ENCODE data around the gene MRPL36. TPM values are rescaled to one million over a fixed set of nuclear protein-coding genes. Genes with fewer than 3 reads are reported as not detected.

Gene MRPL36
- total RNA-seq, 3 donors from 2014 or later = 33.5 to 46.2 (median 41.6) TPM

DNA sequence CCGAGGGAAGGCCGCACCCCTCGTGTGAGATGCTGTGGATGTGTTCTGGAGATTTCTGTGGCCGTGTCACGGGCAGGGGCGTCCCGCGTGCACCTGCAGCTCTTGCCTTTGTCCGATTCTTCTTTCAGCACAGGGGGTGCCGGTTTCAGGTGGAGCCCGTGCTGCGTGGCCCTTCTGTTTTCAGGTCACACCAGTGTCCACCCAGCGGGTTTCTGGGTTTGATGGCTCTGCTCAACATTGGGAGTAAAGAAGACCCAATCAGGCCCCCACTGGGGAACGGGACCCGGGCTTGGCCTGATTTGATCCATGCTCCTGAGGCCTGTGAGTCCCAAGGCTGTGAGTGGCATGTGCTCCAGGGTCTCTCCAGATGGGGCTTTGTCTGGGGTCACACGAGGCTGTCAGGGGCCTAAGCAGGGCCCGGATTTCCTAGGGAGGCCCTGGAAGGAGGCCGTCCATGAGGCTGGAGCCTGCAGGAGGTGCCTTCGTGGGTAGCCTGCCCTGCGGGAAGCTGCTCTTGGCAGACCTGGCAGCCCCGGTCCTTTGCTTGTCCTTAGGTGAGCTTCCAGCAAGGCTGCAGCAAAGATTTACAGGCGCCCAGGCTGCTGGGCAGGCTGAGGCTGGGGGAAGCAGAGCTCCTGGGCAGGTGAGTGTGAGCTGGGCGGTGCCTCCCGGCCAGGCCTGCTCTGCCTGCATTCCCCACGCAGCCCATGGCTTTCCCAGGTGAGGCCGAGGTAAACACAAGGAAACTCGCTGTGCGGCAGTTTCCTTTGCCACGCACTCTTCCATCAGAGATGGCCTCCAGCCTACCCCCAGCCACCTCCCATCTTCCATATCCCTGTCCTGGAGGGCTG lies 12.8 kb downstream of the MRPL36 start:
- peak in 1 of 2 donors; percentile 42 for DNase-seq (ENCODE audit: low spot score in 2 of 2)

DNA sequence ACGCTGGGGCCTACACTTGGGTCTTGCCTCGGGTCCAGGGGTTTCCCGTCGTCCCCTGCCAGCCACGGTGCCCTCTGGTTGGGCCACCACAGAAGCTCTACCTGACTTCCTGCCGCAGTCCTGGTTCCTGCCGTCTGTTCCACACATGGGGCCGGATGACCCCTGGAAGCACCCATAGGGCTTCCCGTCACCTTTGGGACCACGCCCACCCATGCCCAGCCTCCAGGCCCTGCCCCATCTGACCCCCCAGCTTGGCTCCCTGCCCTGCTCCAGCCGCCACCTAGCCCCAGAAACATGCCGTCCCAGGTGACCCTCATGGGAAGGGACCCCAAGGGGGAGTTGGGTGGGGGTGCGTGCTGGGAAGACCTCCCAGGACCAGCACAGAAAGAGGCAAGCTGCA lies 13.7 kb downstream of the MRPL36 start:
- H3K4me3 ChIP-seq = no peak overlapping the region
- H3K27me3 ChIP-seq = no peaks in the 10 kb centered on the region
- no peak overlapping the region for H3K27ac ChIP-seq
- intact Hi-C loops (cut with DNase I; ENCODE audit: low total_unique reads) = no loop called here
- TF ChIP-seq POLR2AphosphoS5 (IDR thresholded peaks at IDR 0.05) = no peak
- H3K36me3 ChIP-seq = no peaks in the 10 kb centered on the region
- H3K4me1 ChIP-seq = no peaks in the 10 kb centered on the region
- no peak for DNase-seq (ENCODE audit: low spot score in 2 of 2)
- H3K9me3 ChIP-seq = no peaks in the 10 kb centered on the region

More for the DNA sequence above, 12.8 kb downstream of the MRPL36 start:
- Histone ChIP-seq H3K27me3 (no peaks in the 10 kb centered on the region), H3K4me3 (no peak overlapping the region), H3K27ac (no peak overlapping the region), H3K9me3 (no peaks in the 10 kb centered on the region), H3K4me1 (no peaks in the 10 kb centered on the region), H3K36me3 (no peaks in the 10 kb centered on the region)
- intact Hi-C loops (cut with DNase I; ENCODE audit: low total_unique reads) = no loop called here
- no peak for TF ChIP-seq POLR2AphosphoS5 (IDR thresholded peaks at IDR 0.05)
- TF ChIP-seq, protein P1, sequence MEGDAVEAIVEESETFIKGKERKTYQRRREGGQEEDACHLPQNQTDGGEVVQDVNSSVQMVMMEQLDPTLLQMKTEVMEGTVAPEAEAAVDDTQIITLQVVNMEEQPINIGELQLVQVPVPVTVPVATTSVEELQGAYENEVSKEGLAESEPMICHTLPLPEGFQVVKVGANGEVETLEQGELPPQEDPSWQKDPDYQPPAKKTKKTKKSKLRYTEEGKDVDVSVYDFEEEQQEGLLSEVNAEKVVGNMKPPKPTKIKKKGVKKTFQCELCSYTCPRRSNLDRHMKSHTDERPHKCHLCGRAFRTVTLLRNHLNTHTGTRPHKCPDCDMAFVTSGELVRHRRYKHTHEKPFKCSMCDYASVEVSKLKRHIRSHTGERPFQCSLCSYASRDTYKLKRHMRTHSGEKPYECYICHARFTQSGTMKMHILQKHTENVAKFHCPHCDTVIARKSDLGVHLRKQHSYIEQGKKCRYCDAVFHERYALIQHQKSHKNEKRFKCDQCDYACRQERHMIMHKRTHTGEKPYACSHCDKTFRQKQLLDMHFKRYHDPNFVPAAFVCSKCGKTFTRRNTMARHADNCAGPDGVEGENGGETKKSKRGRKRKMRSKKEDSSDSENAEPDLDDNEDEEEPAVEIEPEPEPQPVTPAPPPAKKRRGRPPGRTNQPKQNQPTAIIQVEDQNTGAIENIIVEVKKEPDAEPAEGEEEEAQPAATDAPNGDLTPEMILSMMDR (IDR thresholded peaks at IDR 0.05) = no peak
- TF ChIP-seq POLR2A (IDR thresholded peaks at IDR 0.05) = no peak

DNA sequence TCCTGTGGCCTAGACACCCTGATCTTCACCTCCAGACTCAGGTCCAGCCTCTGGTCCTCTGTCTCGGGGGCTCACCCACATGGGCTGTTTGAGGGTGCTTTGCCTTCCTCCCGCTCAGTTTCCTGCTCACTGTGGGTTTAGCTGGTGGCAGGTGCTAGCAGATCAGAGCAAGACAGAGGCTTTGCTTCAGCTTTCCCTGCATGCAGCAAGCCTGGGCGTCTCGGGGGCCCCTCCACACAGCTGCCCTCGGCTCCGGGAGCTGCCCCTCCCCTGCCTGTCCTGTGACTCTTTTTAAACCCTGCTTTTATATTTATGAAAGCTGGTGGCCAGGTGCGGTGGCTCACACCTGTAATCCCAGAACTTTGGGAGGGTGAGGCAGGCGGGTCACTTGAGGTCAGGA lies 14.6 kb downstream of the MRPL36 start:
- Histone ChIP-seq H3K4me3 (no peak overlapping the region), H3K4me1 (no peaks in the 10 kb centered on the region), H3K36me3 (no peaks in the 10 kb centered on the region), H3K27me3 (no peaks in the 10 kb centered on the region), H3K9me3 (no peaks in the 10 kb centered on the region), H3K27ac (no peak overlapping the region)
- no peak for DNase-seq (ENCODE audit: low spot score in 2 of 2)
- intact Hi-C loops (cut with DNase I; ENCODE audit: low total_unique reads) = no loop called here
- TF ChIP-seq POLR2A (IDR thresholded peaks at IDR 0.05) (no peak), POLR2AphosphoS5 (IDR thresholded peaks at IDR 0.05) (no peak)
- TF ChIP-seq, protein P1 (IDR thresholded peaks at IDR 0.05) = no peak

DNA sequence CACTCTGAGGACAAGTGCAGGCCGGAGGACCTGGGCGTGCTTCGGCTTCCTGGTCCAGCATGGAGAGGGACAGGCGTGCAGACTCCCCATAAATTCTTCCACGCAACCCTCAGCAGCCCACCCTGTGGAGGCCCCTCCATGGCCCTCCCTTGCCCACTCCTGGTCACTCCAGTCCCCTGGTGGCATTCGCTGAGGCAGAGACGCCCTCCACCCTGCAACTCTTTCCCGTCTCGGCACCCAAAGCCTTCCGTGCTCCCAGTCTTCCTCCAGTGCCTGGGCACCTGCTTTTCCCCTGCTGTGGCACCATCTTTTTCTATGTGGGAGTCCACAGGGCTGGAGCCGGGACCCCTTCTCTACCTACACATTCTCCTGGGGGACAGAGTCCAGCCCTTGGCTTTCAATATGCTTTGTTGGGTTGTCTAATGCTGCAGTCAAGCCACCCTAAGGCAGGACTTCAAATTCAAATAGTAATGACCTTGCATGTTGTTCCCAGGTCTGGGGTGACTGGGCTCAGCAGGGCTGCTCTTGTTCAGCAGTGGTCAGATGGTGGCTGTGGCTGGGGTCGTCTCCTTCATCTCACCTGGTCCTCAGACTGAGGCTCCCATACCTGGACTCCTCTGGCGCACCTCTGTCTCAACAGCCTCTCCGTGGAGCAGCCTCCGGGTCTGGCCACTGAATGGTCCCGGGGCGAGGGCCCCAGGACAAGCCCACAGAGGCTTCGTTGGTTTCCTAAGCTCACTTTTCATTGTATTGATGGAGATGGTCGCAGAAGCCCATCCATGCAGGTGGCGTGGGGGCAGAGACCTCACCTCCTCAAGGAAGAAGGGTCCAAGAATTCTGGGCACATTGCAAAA lies 15.2 kb downstream of the MRPL36 start:
- H3K4me3 ChIP-seq = no peak overlapping the region
- TF ChIP-seq POLR2AphosphoS5 (IDR thresholded peaks at IDR 0.05) = no peak
- TF ChIP-seq, protein P1 (IDR thresholded peaks at IDR 0.05) = no peak
- no peak for TF ChIP-seq POLR2A (IDR thresholded peaks at IDR 0.05)
- no peaks in the 10 kb centered on the region for H3K4me1 ChIP-seq
- H3K27me3 ChIP-seq = no peaks in the 10 kb centered on the region
- intact Hi-C loops (cut with DNase I; ENCODE audit: low total_unique reads) = no loop called here
- no peak overlapping the region for H3K27ac ChIP-seq
- H3K9me3 ChIP-seq = no peaks in the 10 kb centered on the region
- DNase-seq (ENCODE audit: low spot score in 2 of 2) = no peak
- H3K36me3 ChIP-seq = no peaks in the 10 kb centered on the region

DNA sequence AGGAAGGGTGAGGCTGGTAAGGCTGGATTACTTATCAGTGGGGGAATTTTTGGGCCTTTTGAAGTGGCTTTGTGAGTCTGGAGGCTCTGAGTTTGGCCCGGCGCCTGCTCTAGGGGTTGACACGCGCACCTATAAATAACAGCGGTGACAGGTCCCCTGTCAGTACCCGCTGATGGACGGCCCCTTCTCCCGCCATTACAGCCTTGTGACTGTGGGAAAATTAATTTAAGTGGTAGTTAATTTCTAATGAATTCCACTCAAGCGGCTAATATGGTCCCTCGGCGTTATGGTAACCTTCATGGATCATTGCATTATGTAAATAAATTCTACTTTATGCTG lies 16.5 kb downstream of the MRPL36 start:
- Histone ChIP-seq H3K4me1 (no peaks in the 10 kb centered on the region), H3K9me3 (no peaks in the 10 kb centered on the region), H3K4me3 (no peak overlapping the region), H3K27me3 (no peaks in the 10 kb centered on the region), H3K36me3 (no peaks in the 10 kb centered on the region), H3K27ac (no peak overlapping the region)
- intact Hi-C loops (cut with DNase I; ENCODE audit: low total_unique reads) = no loop called here
- TF ChIP-seq POLR2AphosphoS5 (IDR thresholded peaks at IDR 0.05) (no peak), POLR2A (IDR thresholded peaks at IDR 0.05) (no peak)
- TF ChIP-seq, protein P1 (IDR thresholded peaks at IDR 0.05) = no peak
- DNase-seq (ENCODE audit: low spot score in 2 of 2) = peak in 1 of 2 donors; percentile 25

Measured in breast epithelium (tissue), 4 donors.